HG02588 (cell line): Measurements from ENCODE around the gene TMEM132D.

Source experiments
- ATAC-seq: cut with Tn5 transposase; IDR thresholded peaks from one replicate; pipeline ENCODE4 v1.9.1; 2021; ENCODE audit warnings: mild to moderate bottlenecking, moderate library complexity; ENCODE audit not compliant: unreplicated experiment

The TMEM132D gene

DNA sequence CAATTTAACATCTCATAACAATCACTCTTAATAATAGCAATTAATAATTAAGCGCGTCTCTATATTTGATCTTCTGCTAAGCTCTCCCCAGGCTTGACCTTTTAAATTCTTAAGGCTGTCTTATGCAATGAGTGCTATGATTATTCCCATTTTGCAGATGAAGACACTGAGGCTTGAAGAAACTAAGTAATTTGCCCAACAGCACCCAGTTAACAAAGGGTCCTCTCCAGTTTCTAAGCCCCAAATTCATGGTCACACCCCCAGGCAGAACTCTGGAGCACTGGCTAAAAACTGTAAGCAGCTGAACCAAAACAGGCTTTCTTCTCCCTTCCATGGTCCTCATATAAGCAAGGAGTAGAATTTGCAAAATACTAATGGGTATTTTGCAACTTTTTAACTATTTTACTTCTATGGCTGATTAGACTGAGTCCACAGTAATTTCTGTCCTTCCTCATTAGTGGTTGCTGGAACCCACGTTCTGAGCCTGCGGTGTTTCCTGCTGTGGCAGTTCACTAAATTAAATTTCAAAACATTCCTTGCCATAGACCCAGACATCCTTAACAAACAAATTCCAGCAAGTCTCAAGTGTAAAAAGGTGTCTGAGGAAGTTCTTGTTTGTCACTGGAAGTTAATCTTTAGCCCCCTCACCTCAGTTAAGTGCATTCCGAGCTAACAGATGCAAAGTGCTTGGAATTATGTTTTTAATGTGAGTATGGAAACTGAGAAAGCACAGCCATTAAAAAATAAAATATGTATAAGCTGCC is 76.5 kb downstream of the TMEM132D start:
- ATAC-seq, result no peak

DNA sequence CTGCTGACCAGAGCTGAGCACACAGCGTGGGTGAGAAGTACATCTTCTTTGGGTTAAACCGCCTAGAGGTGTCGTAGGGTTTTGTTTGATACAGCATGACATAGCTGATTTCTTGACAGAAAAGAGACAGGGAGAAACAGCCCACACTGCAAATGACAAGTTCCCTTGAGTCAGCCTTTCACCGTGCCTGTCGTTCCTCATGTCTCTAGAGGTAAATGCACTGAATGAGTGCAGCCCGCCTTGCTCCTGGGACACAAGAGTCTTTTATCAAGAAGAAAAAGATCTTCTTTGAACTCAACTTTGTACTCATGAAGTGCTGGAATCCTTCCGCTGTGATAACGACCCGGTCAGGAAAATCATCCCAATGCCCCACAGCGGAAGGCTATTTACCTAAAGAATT is 77.6 kb downstream of the TMEM132D start:
- ATAC-seq, result no peak

DNA sequence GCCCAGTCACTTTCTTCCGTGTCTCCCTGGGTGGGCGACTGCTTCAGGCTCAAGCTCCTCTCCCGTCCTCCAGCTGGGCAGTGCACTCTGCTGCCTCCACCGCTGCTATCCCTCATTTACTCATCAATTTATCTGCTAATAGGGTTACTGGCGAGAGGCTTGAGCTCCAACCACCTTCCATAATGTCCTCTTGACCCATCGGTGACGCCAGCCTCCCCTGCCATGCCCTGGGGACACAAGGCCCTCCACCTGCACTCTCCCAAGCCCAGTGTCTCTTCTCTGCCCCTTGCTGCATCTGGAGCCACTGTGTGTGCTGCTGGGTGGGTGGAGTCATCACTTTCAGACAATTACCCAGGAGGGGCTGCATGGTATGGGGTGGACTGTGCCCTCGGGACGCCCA is 78.5 kb downstream of the TMEM132D start:
- no peak for ATAC-seq

DNA sequence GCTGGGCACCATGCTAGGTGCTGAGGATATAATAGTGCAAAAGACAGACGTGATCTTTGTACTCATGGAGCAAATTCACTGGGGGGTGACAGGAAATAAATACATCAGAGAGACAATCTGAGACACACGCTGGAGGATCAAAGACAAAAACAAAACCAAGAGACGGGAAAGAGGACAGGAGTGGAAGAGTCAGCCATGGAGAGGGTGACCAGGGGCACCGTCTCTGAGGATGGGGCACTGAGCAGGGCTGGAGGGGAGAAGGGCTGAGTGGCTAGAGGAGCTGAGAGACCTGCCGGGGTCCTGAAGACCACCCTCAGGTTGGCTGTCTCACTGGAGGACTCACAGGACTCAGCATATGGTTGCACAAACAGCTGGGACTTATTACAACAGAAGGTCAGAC is 81.9 kb downstream of the TMEM132D start:
- no peak for ATAC-seq

DNA sequence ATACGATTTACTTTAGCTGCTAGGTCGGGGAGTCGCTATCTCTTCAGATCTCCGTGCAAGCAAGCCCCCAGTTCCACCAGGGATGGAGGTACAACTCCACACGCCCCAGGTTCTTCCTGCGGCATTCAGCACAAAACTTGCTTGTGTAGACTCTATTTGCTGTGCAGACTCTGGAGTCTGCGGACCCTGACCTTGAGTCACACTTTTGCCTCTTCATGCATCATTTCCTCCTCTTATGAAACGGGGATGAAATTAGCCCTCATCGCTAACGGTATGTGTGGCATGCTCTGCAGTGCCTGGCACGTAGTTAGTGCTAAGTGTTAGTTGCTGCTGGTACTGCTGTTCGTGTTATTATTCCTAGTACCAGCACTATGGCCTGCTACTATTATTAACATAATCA is 84.4 kb downstream of the TMEM132D start:
- no peak for ATAC-seq

DNA sequence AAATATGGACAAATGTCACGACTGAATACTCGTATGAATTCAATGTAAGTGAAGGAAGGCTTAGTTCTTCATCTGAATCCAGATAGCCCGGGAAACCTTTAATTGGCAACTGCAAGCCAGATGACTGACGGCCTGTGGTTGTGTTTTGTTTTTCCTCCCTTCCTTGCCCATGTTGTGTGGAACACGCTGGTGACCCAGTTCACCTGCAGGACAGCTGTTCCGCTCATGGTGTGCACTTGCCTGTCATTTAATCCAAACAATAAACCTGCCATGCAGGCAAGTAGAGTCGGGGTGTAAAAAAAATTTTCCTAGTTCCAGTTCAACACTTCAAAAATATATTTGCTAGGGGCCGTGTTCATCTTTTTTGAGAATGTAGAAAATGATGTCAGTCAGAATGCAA is 88.0 kb downstream of the TMEM132D start:
- ATAC-seq, result no peak

DNA sequence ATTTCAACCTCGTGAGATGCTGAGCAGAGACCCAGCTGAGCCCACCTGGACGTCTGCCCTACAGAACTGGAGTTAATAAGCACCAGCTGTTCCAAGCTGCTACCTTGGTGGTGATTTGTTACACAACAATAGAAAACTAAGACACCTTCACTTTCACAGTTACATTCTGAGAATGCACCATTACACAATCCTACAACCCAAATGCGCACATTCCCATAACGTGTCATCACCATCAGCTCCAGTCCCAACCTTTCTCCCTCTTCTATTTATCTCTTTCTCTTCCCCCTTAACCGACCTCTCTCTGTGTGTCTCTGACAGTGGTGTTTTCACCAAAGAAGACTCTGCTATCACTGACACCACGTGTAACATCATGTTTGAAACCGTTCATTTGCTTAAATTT is 91.9 kb downstream of the TMEM132D start:
- ATAC-seq, result no peak

DNA sequence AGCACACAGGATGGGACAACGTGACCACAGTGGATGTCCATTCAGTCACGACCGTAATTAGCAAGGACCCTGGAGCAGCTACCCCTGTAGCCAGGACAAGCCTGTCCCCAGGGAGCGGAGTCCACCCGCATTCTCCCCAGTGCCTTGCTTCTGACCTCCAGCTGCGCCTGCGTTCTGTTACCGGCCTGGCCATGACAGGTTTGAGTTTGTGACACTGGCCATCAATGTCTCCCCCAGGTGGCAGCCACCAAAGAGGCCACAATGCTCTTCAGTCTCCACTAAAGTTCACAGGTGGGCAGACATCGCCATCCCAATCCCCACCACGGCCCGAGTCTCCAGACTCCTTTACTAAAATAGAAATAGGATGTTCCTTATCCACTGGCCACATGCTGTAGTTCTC is 96.7 kb downstream of the TMEM132D start:
- ATAC-seq, result no peak

DNA sequence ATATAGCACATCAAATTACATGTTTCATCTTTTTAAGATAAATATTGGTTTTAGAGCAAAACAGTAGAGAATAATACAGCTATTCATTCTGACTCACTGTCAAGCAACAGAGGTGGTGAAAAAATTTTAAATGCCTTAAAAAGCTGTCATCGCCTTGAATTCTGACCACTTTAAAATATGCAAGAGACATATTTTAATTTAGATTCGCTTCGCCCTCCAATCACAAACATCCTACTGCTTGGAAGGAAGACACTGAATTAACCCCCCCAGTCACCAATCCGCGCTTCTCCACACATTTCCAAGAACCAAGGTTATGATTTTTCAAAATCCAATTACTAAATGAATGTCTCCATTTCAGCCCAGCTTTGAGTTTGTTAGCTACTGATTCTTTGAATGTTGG is 112.4 kb downstream of the TMEM132D start:
- ATAC-seq, result no peak

DNA sequence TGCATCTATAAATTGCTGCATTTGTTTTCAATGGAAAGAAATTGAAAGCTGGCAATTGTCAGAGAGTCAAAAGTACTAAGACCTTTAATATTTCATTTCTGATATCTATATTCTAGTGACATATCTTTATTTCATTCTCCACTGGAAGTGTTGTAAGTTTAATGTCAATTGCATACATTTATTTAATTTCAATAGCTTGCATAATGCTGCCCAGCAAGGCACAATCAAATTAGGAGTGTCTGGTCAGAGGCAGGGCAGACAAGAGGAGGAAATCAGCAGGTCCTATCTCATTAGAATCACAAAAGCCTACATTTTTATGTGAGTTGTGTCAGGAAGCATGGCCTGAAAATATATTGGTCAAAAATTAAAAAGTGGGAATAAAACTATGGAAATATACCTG is 112.9 kb downstream of the TMEM132D start:
- no peak for ATAC-seq

DNA sequence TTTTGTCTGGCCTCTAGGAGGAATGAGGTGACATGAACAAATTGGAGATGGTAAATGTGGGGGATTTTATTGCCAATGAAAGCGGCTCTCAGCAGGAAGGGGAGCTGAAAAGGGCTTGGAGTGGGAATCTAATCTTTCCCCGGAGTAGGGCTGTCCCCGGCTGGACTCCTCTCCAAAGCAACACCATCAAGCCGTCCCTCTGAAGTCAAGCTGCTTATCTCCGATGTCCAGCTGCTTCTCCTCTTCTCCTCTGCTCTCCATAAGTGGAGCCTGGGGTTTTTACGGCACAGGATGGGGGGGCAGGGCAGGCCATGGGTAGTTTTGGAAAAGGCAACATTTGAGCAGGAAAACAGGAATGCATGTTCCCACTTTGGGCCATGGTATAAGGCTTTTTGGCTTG is 113.5 kb downstream of the TMEM132D start:
- ATAC-seq, result no peak

DNA sequence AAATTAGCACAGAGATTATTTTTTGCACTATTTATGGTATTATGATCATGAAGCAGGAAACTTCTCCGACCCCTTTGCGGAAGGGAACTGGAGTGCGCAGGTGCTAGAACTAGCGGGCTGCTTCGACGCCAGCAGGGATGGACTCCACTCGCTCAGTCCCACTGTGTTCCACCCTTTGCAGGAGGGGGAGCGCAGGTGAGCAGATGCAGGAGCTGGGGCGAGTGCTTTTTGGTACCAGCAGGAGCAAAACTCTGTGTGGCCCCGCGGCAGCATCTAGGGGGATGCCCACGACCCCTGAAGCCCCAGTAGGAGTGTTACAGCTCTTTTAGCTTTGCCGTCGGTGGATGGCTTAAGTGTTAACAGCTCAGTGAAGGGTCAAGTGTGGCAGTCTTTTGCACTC is 113.9 kb downstream of the TMEM132D start:
- ATAC-seq, result no peak

DNA sequence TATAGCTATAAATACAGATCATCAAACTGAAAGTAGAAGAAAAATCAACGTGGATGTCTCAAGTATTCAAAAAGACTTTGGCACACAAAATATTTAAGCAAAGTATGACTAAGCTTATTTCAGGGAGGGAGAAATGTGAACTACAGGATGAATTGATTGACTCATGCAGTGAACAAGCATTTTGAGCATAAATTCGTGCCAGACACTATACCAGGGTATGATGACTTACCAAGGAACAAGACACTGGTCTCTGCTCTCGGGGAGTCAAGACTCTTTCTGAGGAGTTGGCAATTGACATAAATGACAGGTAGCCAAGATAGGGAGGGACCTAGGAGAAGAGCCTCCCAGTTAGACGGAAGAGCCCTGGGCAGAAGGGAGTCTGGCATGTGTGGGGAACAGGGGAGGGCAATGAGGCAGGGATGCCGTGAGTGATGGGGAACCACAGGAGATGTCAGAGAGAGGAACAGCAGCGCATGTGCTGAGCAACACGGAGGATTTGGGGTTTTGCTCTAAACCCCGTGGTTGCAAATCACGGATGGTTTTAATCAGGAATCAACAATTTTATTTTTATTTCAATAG is 115.2 kb downstream of the TMEM132D start:
- ATAC-seq, result no peak

DNA sequence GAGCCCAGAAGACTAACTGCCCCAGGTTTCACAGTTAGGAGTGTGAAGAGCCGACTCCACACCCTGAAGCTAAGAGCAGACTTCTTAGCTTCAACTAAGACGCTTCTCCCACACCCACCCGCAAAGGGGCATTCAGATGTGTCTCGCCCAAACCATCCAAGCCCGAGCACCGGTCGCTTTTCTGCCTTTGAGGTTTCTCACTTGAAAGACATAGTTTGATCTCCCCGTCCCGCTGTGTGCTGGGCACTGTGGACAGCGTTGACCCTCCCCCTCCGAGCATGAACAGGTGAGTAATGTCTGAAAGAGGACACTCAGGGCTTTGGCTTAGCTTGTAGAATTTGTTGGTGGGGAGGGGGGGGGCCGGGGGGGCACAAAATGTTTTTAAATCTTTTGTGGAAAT is 123.8 kb downstream of the TMEM132D start:
- no peak for ATAC-seq

DNA sequence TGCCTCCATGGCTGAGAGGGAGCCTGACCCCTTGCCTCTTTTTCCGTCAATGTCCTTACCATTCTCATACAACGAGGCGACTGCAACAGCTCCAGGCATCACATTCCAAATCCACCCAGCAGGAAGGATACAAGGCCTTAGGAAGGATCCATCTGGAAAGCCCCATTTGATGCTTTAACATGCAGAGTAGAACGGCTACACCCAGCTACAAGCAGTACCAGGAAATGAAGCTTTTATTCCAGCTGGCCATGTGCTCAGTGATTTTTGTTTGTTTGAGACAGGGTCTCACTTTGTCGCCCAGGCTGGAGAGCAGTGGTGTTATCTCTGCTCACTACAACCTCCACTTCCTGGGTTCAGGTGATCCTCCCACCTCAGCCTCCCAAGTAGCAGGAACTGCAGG is 124.8 kb downstream of the TMEM132D start:
- ATAC-seq, result no peak

DNA sequence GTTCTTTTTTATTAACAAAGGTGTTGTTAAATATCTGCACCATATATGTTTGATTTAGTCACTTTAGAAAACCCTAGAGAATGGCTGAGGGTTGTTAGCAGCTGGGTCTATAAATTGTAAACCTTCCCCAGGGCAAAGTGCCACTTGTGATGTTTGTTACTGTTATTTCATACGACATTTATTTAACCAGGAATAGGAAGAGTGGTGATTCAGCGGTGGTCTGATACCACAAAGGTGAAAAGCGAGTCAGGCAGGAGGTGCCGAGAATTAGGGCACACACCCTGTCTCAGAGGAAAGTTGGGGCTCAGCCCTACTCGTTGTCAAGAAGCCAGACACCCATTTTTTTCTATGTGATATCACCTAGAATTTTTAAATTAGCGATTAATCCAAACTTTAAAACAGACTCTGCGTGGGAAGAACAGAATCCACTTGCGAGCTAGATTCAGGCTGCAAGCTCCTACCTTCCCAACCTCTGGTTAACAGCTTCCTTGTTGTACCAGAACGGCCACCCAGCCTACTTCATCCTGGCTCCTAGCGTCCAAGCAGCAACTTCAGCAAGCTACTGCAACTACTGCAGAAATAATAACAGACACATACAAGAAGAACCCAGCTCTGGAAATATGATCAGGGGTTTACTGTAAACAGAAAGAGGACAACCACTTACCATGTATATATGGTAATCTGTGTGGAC is 126.7 kb downstream of the TMEM132D start:
- no peak for ATAC-seq

DNA sequence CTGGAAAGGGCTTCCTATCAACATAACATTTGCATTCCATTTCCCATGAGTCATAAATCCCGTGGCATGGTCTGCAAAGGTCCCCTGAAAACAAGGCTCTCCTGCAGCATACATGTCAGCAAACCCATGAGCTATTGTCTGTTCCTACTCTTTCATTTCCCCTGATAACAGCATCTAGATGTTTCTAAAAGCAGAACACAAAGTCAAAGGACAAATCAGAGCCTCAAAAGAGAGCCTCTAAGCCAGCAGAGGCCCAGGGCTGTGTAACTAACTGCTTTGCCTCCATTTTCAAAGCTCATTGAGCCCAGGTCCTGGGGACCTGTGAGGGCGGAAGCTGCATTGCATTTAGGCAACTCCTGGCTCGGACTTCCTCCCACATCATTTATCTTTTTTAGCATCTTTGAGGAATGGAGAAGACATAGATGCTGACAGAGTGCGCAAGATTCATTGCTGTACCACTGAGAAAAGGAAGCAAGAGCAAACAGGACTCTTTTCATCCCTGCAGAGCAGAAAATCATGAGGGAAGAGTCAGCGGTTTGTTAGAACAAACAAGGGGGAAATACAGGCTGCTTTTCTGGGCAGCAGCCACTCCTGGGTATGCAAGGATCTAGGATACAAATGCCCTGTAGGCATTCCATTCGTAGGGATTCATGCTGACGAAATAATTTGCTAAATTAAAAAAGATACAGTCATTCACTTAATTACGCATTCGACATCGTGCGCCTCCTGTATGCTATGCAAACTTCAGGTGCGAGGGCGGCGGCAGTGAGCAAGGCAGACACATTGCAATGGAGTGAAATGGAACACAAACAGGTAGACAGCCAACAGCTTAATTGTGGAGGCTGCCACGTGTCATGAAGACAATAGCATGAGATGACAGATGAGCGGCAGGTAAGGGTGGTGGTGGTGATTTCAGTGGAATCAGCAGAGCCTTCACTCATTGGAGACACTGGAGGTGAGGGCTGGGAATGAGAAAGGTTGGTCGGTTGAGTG is 131.0 kb downstream of the TMEM132D start:
- no peak for ATAC-seq

DNA sequence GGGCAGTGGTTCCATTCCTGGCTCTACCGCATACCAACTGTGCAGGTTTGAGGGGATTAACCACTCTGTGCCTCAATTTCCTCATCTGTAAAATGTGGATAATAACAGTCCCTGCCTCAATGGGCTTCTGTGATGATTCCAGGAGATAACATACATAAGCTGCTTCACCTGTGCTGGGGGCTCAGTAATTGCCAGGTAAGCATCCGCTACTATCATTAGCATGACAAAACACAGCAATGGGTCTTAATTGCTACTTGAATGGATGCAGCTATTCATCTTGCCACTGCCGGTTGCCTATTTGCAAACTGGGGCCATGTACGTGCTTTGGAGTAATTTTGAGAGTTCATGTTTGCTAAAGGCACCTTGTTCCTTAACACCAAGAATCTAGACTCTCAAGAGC is 132.6 kb downstream of the TMEM132D start:
- ATAC-seq, result no peak

DNA sequence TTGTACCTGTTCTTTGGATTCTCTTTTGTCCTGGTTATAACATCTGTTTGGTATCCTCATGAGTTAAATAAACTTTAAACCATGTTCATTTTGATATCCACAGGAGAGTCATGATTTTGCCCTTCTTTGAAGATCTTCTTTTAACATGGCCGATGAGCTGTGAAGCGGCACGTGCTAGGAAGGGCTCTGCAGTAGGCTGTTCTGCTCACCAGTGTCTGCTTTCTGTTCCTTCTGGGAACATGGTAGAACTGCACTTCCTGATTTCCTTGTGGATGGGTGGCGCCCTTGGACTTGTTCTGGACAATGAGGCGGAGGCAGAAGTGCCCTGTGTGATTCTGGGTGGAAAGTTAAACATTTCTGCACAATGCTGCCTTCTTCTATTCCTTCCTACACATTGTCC is 138.1 kb downstream of the TMEM132D start:
- ATAC-seq, result no peak

DNA sequence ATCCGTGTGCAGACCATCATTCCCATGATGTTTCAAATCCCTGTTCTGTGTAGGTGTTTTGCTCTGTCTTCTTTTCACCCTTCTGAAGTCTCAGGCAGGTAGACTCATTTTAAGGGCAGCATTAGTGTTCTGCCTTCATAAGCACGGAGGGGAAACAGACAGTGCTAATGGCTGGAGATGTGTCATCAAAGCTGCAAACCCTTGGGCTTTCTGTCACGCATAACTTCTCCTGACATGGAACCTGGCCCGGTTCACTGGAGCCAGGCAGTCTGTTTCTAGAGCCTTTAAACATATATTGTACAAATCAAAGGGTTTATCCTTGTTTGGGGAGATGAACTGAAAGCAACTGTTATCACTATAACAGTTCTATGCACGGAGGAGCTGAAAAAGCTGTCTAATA is 141.4 kb downstream of the TMEM132D start:
- no peak for ATAC-seq

DNA sequence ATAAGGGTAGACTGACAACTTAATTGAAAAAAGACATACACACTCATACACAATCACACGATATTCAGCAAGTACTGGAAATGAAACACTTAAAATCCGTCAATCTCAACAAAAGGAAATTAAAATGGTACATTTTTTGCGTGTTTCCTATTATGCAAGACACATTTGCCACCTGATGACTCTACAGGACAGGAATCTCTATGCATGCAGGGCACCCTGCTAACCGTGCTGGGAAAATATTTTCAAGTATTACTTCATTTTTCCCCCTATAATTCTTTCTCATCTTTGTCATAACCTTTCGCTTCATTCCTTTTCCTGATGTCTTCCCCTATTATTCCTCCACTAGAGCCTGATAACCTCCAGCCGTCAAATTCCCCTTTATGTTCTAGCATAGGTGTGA is 150.2 kb downstream of the TMEM132D start:
- no peak for ATAC-seq
